Lung (tissue), 12 donors: ENCODE results near the gene SHFL. TPM values are rescaled to one million over a fixed set of nuclear protein-coding genes. Genes with fewer than 3 reads are reported as not detected.

Source experiments
- ATAC-seq: fragments of 200-7000 bp; cut with Tn5 transposase; one replicate; pipeline ENCODE4 v1.9.1; 2020; ENCODE audit warnings: moderate number of reproducible peaks; ENCODE audit not compliant: insufficient read depth, low FRiP score
- DNase-seq, 3 donors: peaks; one replicate each; pipeline ENCODE4 v3.0.0-alpha.2; 2013 to 2017
- H3K27ac ChIP-seq, 2 donors: one replicate each; pipeline ENCODE4 v1.5.1; 2013; ENCODE audit warnings: mild to moderate bottlenecking in 2 of 2, moderate library complexity in 2 of 2, control low read depth in 1 of 2, inconsistent platforms in 1 of 2, low read depth in 1 of 2, low read length in 1 of 2
- H3K27me3 ChIP-seq, 3 donors: one replicate each; pipeline ENCODE4 v1.5.1; 2013; ENCODE audit warnings: low read length in 2 of 3; ENCODE audit not compliant: control insufficient read depth in 3 of 3, insufficient read depth in 3 of 3
- H3K36me3 ChIP-seq, 4 donors: one replicate each; pipeline ENCODE4 v1.5.1; 2013; ENCODE audit warnings: low read length in 4 of 4, mild to moderate bottlenecking in 1 of 4, moderate library complexity in 1 of 4; ENCODE audit not compliant: control insufficient read depth in 4 of 4, insufficient read depth in 4 of 4
- H3K4me1 ChIP-seq, 5 donors: one replicate each; pipeline ENCODE4 v1.5.1; 2013; ENCODE audit warnings: low read length in 5 of 5, mild to moderate bottlenecking in 2 of 5, moderate library complexity in 1 of 5; ENCODE audit not compliant: control insufficient read depth in 5 of 5, insufficient read depth in 5 of 5
- H3K4me3 ChIP-seq: one replicate; pipeline ENCODE4 v1.5.1; 2013; ENCODE audit warnings: mild to moderate bottlenecking, control low read depth, moderate library complexity
- H3K9ac ChIP-seq, 2 donors: one replicate each; pipeline ENCODE4 v1.5.1; 2013; ENCODE audit warnings: low read length in 2 of 2, control low read depth in 1 of 2; ENCODE audit not compliant: insufficient read depth in 1 of 2
- H3K9me3 ChIP-seq, 4 donors: one replicate each; pipeline ENCODE4 v1.5.1; 2013; ENCODE audit warnings: low read length in 3 of 4, mild to moderate bottlenecking in 1 of 4, moderate library complexity in 1 of 4; ENCODE audit not compliant: control insufficient read depth in 4 of 4, insufficient read depth in 3 of 4
- CTCF ChIP-seq: IDR thresholded peaks from 2 replicates; pipeline ENCODE4 v1.5.1; 2012; ENCODE audit warnings: mild to moderate bottlenecking; ENCODE audit errors: control extremely low read depth, extremely low read depth
- WGBS, 2 donors: extraction: QIAGEN DNeasy Blood & Tissue Kit; methylation state at CpG; one replicate each; pipeline ENCODE4 v1.1.7; 2013; 5-methylcytosine and 5-hydroxymethylcytosine counted together
- polyA plus RNA-seq, 2 donors: library from polyadenylated mRNA; stranded (reverse); fragments of 200-250 nt; gene quantifications; one replicate each; pipeline ENCODE4 v1.2.1, GENCODE V29; 2013
- total RNA-seq, 2 donors: library from RNA; depleted of rRNA in 1 of 2; stranded (reverse); fragments of >200 nt in 1 of 2; gene quantifications; one replicate each; pipeline ENCODE4 v1.2.1, GENCODE V29; 2014 to 2021
- donor health status: control.
- donor health status: control.
- donor health status: Bipolar disorder and iron deficiency.
- donor health status: healthy.
- donor health status: DM: yes; HTN: yes; CAD: no.

SHFL gene
- total and polyA plus RNA-seq, 4 donors: 21.2 to 43.5 (median 33.3) TPM

- Histone ChIP-seq H3K27ac (no peak overlapping the region), H3K4me3 (no peak overlapping the region), H3K4me1 (peaks cover 0 to 3% (median 0%) of the 10 kb centered on the region in 5 donors), H3K9me3 (peaks cover 0 to 2% (median 0%) of the 10 kb centered on the region in 4 donors), H3K36me3 (peaks cover 0 to 5% (median 2%) of the 10 kb centered on the region in 4 donors), H3K9ac (no peak overlapping the region), H3K27me3 (no peaks in the 10 kb centered on the region)
- ATAC-seq (peak; percentile 34), DNase-seq (no peak)
- 42 to 72% methylated on average over 4 of the region's 4 CpGs for WGBS, 2 donors
- no peak for TF ChIP-seq CTCF
Measured at GRCh38 chr19:10126213-10126639, 40.1 kb downstream of the SHFL start.

- Histone ChIP-seq H3K4me1 (no peaks in the 10 kb centered on the region), H3K4me3 (no peak overlapping the region), H3K9me3 (peaks cover 0 to 3% (median 0%) of the 10 kb centered on the region in 4 donors), H3K36me3 (peaks cover 6 to 39% (median 28%) of the 10 kb centered on the region in 4 donors), H3K27me3 (no peaks in the 10 kb centered on the region), H3K27ac (no peak overlapping the region), H3K9ac (no peak overlapping the region)
- no peak for ATAC-seq
- DNase-seq: no peak
- no peak for TF ChIP-seq CTCF
- WGBS, 2 donors: 87 to 89% methylated on average over 7 of the region's 7 CpGs
Measured at GRCh38 chr19:10132905-10133304, 46.8 kb downstream of the SHFL start.

GRCh38 chr19:10133596-10133995, 47.5 kb downstream of the SHFL start:
- no peaks in the 10 kb centered on the region for H3K27me3 ChIP-seq
- no peak overlapping the region for H3K9ac ChIP-seq
- H3K27ac ChIP-seq: no peak overlapping the region
- H3K4me1 ChIP-seq: no peaks in the 10 kb centered on the region
- H3K36me3 ChIP-seq: peaks cover 7 to 46% (median 34%) of the 10 kb centered on the region in 4 donors
- WGBS, 2 donors: 85 to 86% methylated on average over 11 of the region's 11 CpGs
- DNase-seq: no peak
- ATAC-seq: no peak
- no peak for TF ChIP-seq CTCF
- H3K9me3 ChIP-seq: peaks cover 0 to 3% (median 0%) of the 10 kb centered on the region in 4 donors
- H3K4me3 ChIP-seq: no peak overlapping the region

- H3K9me3 ChIP-seq: peaks cover 0 to 3% (median 0%) of the 10 kb centered on the region in 4 donors
Measured at GRCh38 chr19:10134040-10134439, 47.9 kb downstream of the SHFL start.

More at GRCh38 chr19:10134040-10134439, 47.9 kb downstream of the SHFL start:
- Histone ChIP-seq H3K36me3 (peaks cover 7 to 50% (median 37%) of the 10 kb centered on the region in 4 donors), H3K4me1 (no peaks in the 10 kb centered on the region), H3K9ac (no peak overlapping the region), H3K27me3 (no peaks in the 10 kb centered on the region), H3K4me3 (no peak overlapping the region), H3K27ac (peak overlapping the region in 1 of 2 donors; percentile 6)
- TF ChIP-seq CTCF: no peak
- no peak for ATAC-seq
- DNase-seq: no peak
- 88 to 93% methylated on average over 9 of the region's 9 CpGs for WGBS, 2 donors
